ENCODE results near the gene UBXN7. TPM values are rescaled to one million over a fixed set of nuclear protein-coding genes. Genes with fewer than 3 reads are reported as not detected.
"Not testable (repeated sequence)": the region's sequence is repeated elsewhere in the genome, so short reads cannot be mapped to it uniquely, and the experiment has no call there.

The UBXN7 gene
- total and polyA plus RNA-seq, 2 of the 13 experiments (the other 11 are each of a cell fraction or from before 2014, with no cell fraction given), result 12.5 to 15.9 TPM

GRCh38 chr3:196343917-196344316 lies 88.3 kb downstream of the UBXN7 start:
- H3K4me2 ChIP-seq (ENCODE audit: low read depth, low read length); H3K9me3 ChIP-seq (ENCODE audit: low read length); H3K79me2 ChIP-seq (ENCODE audit: insufficient read depth, low read length); intact Hi-C loops (cut with micrococcal nuclease; ENCODE audit: unreplicated experiment); H4K20me1 ChIP-seq (ENCODE audit: insufficient read depth, low read length); BruUV-seq (replicated peaks); in situ Hi-C loops (cut with HindIII; ENCODE audit: extremely low pct_ligation_motif_present, low pct_unique_long_range_greater_than_20kb); H3K4me3 ChIP-seq (replicated peaks in 1 of 3; ENCODE audit: insufficient read depth in 1 of 3, low read depth in 2 of 3, low read length in 3 of 3); ATAC-seq; H3K27ac ChIP-seq (ENCODE audit: extremely low read length, insufficient read depth, low read length); H2AFZ ChIP-seq (ENCODE audit: low read length); CTCF ChIA-PET (ENCODE audit: low intra/inter-chr PET ratio, low total read pairs); POLR2A ChIA-PET; DNase-seq (ENCODE audit: low spot score); FAIRE-seq; H3K36me3 ChIP-seq (replicated peaks in 1 of 2; ENCODE audit: control insufficient read depth in 1 of 2, insufficient read depth in 2 of 2, low read length in 2 of 2); H3K27me3 ChIP-seq (ENCODE audit: control insufficient read depth in 1 of 2, insufficient read depth in 2 of 2, low read length in 2 of 2); H3K9ac ChIP-seq (ENCODE audit: insufficient read depth, low read depth, low read length): not testable (repeated sequence)
- H3K4me1 ChIP-seq (ENCODE audit: insufficient read depth, low read length), result peaks cover 24% of the 10 kb centered on the region
- WGBS (ENCODE audit: low lambda C conversion rate), result 96% methylated on average over 13 of the region's 14 CpGs

GRCh38 chr3:196341137-196341536 lies 91.1 kb downstream of the UBXN7 start:
- CTCF ChIA-PET (ENCODE audit: low intra/inter-chr PET ratio, low total read pairs), result no interaction called here
- H3K27ac ChIP-seq (ENCODE audit: extremely low read length, insufficient read depth, low read length), result no peak overlapping the region
- in situ Hi-C loops (cut with HindIII; ENCODE audit: extremely low pct_ligation_motif_present, low pct_unique_long_range_greater_than_20kb), result no loop called here

More at GRCh38 chr3:196341137-196341536, 91.1 kb downstream of the UBXN7 start:
- intact Hi-C loops (cut with micrococcal nuclease; ENCODE audit: unreplicated experiment), result no loop called here
- Histone ChIP-seq H3K9ac (ENCODE audit: insufficient read depth, low read depth, low read length) (no peak overlapping the region), H2AFZ (ENCODE audit: low read length) (no peak overlapping the region), H3K27me3 (ENCODE audit: control insufficient read depth in 1 of 2, insufficient read depth in 2 of 2, low read length in 2 of 2) (no peaks in the 10 kb centered on the region), H3K36me3 (replicated peaks in 1 of 2; ENCODE audit: control insufficient read depth in 1 of 2, insufficient read depth in 2 of 2, low read length in 2 of 2) (no peaks in the 10 kb centered on the region), H4K20me1 (ENCODE audit: insufficient read depth, low read length) (no peaks in the 10 kb centered on the region), H3K79me2 (ENCODE audit: insufficient read depth, low read length) (no peaks in the 10 kb centered on the region), H3K9me3 (ENCODE audit: low read length) (no peaks in the 10 kb centered on the region), H3K4me1 (ENCODE audit: insufficient read depth, low read length) (peaks cover 19% of the 10 kb centered on the region), H3K4me2 (ENCODE audit: low read depth, low read length) (no peak overlapping the region), H3K4me3 (replicated peaks in 1 of 3; ENCODE audit: insufficient read depth in 1 of 3, low read depth in 2 of 3, low read length in 3 of 3) (no peak overlapping the region)
- ATAC-seq (no peak), FAIRE-seq (no peak), DNase-seq (ENCODE audit: low spot score) (no peak)
- POLR2A ChIA-PET, result no interaction called here
- 95% methylated on average over 7 of the region's 7 CpGs for WGBS (ENCODE audit: low lambda C conversion rate)
- no TSS peak for BruUV-seq (replicated peaks)
- no peak for TF ChIP-seq RNF219 (CRISPR knock-in tag; IDR thresholded peaks at IDR 0.05)
- no peak for TF ChIP-seq NKX3-1 (CRISPR knock-in tag; IDR thresholded peaks at IDR 0.05)
- no peak for TF ChIP-seq ETS1 (CRISPR knock-in tag; IDR thresholded peaks at IDR 0.05)
